Astrocyte of the hippocampus (primary cell): ENCODE data around the gene RAB17.

ENCODE experiments used
- DNase-seq: peaks from one replicate; pipeline ENCODE4 v3.0.0; 2011; ENCODE audit warnings: low read depth, low spot score

RAB17 gene

GRCh38 chr2:237564526-237565131 lies 25.9 kb downstream of the RAB17 start:
- DNase-seq = no peak

- peak; percentile 78 for DNase-seq
Observed at GRCh38 chr2:237563816-237564215, 26.7 kb downstream of the RAB17 start.

GRCh38 chr2:237561221-237561620 lies 29.3 kb downstream of the RAB17 start:
- no peak for DNase-seq

DNA sequence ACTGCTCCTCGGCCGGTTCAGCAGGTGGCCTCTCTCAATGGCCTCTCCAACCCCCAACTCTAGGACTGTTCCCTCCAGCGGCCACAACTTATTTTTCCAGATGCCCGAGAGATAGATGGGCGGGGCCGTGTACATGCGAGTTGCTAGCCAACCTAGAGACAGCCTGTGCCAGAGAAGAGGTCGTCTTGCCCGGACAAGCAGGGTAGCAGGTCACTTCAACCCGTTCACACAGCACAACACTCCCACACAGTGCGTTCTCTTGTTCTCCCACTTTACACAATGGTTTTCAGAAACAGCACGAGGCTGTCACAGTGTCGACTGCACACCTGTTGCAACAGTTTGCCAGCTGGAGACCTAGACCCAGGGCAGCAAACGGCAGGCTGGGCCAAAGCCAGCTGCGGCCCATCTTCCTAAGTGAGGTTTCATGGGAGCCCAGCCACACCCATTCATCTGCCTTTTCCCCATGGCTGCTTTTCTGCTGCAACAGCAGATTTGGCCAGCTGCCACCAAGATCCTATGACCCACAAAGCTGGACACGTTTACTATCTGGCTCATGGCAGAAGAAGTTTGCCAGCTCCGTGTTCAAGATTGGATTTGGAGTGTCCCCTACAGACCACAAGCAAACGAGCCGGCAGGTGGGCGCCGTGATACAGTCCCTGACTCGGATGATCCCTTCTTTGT lies 31.4 kb downstream of the RAB17 start:
- peak; percentile 54 for DNase-seq

DNA sequence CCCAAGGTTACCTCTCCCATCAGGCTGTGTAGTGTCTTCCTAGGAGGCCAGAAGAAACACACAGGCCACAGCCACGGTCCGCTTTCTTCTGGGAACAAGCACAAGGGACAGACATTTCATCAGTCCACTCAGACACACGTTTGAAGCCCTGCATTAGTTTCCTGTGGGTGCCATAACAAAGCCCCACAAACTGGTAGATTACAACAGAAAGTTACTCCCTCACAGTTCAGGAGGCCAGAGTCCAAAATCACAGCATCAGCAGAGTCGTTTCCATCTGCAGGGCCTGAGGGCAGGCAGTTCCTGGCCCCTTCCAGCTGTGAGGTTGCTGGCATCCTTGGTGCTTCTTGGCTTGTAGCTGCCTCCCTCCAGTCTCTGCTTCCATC lies 32.9 kb downstream of the RAB17 start:
- DNase-seq = no peak

GRCh38 chr2:237556773-237557632 lies 33.5 kb downstream of the RAB17 start:
- no peak for DNase-seq

DNA sequence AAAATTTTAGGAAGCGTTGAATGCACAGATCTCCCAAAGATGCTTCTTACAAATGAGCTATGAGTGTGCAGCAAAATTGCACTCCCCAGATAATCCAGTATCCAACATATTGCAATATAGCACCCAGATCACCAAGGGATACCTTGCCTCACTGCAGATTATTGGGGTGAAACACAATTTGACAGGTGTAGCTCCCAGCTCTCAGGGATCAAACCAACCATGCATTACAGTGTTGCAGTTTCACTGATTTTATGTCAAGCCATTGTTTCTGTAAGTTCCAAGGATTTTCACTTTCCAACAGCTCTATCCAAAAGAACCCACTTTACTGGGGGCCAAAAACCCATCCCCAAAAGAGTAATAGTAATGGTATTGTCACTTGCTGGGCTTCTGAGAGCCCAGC lies 35.0 kb downstream of the RAB17 start:
- DNase-seq = no peak

DNA sequence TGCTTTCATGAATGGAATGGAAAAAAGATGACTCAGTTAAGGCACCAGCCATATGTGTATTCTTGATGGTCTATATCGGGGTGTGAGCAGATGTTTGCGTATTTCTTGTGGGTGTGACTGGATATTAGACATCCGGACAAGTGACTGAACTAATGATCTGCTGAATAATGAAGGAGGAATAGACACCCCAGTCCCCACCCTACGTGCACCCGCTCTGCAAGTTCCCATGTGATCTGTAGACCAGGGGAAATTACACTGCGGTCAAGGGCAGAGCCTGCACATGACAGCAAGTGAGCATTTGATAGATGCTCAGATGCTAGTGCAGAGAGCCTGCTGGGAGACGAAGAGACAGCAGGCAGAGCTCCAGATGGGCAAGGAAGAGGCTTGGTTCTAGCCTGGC lies 36.6 kb downstream of the RAB17 start:
- DNase-seq = no peak

- DNase-seq = no peak
Observed at GRCh38 chr2:237552908-237553307, 37.6 kb downstream of the RAB17 start.

DNA sequence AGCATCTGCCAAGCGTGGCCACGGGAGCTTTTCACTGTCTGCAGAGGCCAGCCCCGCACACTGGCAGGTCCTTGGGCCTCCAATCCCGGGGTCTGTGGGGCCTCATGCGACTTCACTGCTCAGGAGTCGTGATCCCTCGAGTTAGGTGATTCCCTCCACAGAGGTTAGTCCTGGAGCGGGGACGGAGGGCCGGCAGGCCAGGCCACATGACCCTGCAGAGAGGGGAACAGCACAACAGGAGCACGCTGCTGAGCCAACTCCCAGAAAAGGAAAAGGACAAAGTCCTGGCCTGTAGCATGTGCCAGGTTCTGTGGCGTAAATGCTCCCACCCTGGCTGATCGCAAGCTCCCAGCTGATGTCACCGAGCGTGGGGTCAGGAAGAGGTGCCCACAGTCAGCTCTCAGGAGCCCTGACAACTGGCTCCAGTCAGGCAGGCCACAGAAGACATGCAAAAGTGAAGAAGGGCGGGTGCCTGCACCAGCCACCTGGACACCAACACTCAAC lies 39.4 kb downstream of the RAB17 start:
- DNase-seq = no peak

DNA sequence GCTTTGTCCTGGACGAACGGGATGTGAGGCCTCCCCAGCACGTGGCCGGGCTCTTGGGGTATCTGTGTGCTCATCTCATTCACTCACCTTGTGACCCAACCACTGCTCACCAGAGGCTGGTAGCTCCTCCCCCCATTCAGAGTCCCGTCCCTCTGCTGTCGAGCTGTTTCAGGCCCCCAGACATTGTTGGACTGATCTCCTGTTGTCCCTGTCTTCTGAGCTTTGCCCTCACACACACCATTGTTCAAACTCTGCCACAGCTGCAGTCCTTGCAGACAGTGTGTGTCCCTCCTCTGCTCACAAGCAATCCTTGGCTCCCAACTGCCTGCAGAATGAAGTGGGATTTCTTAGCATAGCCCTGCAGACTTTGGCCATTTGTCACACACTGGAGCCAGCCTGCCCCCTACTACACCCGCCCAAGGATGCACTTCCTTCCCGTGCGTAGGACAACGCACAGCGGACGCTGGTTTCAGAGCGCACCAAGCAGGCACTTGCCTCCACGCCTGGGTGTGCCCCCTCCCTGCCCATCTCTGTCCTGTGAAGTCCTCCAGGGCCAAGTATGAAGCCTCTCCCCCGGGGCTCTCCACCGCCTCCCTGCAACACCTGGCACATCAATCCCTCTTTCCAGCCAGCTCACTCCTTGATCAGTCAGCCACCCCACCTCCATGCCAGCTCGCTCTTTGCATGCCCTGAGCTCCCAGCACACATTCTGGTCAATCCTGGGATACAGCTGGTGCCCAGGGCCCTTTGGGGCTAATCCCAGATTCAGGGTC lies 40.7 kb downstream of the RAB17 start:
- DNase-seq = no peak

DNA sequence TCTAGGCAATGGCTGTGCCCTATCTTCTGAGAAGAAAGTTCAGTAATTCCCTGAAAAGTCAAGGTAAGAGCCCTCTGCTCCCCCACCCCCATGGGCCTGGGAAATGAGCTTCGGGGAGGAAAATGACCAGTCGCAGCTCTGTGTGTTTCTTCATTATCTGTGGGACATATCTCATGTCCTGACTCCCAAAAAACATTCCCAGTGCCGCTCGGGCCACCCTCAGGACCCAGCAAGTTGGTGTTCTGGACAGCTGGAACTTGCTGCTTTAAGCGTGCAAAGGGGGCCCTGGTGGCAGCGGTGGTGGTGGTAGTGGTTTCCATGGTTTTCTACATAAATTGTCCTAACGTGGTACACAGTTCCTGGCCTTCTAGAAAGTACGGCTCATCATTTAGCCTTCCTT lies 41.3 kb downstream of the RAB17 start:
- no peak for DNase-seq

DNA sequence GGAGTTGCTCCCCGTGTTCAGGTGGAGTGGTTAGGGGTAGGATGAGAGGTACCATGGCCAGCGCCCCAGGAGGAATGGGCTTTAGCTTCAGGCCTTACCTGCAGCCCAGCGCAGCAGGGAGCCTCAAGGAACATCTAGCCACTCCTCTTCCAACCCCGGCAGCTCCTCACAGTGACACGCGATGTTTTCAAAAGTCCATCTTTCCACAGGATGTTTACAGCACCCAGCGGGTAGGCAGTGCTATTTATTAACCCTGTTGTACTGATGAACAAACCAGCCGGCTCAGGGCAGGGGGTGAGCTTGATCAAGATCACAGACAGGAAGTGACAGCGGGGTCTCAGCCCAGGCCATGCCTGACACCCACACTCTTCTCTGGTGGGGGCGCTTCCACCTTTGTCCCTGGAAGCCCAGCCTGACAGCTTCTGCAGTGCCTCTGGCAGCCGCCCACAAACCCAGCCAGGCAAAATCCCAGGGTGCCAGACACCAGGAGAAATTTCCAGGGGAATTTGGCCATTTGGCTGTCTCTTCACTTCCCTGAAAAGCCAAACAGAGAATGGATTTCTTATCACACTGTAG lies 42.6 kb downstream of the RAB17 start:
- no peak for DNase-seq

DNA sequence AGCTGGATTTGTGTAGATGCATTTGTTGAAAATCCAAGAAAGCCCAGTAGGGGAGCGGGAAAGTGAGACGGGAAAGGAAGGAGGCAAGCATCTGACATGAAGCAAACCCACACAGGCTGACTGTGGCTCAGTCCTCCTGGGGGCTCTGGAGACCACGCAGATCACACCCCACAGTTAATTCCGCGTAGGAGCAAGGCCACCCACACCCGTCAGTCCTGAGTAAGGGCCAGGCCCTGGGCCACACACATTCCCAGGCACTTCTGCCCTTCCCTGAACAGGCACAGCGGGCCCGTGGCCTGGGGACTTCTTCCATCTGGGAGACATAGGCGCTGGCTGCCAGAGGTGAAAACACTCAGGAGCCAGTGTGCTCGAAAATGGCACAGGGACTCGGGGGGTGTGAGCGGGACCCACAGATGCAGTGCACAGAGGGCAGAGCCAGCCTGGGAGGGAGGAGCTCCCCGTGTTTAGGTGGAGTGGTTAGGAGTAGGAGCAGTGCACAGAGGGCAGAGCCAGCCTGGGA lies 43.6 kb downstream of the RAB17 start:
- no peak for DNase-seq

DNA sequence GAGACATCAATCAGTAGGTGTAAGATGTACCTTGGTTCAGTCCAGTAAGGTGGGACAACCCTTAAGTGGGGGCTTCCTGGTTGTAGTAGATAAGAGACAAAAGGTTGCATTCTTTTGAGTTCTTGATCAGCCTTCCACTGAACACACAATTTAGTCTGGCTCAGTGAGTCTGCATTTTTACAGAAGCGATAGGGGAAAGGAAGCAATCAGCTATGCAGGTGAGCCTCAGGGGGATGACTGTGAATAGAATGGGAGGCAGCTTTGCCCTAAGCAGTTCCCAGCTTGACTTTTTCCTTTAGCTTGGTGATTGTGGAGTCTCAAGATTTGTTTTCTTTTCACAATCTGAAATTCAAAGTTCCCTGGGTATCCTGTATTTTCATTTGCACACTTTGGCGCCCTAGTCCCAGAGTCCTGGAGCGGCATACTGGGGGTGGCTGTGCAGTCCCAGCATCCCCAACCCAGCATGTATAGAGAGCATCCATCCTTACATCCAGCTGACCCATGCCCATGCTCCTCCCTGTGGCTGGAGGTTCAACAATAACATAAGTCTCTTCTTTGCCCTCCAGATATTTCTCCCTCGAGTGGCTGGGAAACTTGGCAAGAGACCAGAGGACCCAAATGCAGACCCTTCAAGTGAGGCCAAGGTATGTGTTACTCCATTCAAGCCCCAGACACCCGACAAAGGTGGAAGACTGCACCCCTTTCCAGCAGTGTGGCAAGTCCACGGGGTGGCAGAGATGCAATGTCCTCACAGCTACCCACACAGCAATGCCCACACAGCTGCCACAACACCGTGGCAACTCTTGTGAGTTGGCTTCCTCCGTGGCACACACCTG lies 44.3 kb downstream of the RAB17 start:
- no peak for DNase-seq

DNA sequence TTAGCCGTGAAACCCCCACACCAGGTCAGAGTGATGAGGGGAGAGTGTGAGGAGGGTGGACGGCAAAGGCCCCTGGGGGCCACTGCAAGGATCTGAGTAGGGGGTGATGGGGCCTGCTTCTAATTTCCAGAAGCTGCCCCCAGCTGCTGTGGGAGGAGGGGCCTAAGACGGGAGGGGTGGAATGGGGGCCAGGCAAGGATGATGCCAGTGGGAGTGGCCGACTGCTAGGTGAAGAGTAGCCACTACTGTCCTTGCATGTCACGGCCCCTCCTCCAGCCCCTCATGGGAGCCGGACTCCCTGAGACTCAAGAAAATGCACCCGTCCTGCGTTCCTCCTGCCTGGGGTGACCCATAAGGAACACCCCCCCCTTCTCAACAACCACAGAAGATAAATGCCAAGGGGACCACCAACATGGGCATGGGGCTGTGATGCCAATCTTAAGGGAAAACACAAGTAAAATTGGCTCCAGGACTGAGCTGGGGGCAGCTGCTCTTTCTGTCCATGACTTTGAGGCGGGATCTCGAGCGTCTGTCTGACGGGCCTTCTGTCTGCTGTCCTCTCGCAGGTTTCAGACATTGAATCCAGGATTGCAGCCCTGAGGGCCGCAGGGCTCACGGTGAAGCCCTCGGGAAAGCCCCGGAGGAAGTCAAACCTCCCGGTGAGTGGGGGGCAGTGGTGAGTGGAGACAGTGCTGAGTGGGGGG lies 48.4 kb downstream of the RAB17 start:
- no peak for DNase-seq

GRCh38 chr2:237541243-237541642 lies 49.3 kb downstream of the RAB17 start:
- no peak for DNase-seq

GRCh38 chr2:237540823-237541222 lies 49.7 kb downstream of the RAB17 start:
- DNase-seq = peak; percentile 29

DNA sequence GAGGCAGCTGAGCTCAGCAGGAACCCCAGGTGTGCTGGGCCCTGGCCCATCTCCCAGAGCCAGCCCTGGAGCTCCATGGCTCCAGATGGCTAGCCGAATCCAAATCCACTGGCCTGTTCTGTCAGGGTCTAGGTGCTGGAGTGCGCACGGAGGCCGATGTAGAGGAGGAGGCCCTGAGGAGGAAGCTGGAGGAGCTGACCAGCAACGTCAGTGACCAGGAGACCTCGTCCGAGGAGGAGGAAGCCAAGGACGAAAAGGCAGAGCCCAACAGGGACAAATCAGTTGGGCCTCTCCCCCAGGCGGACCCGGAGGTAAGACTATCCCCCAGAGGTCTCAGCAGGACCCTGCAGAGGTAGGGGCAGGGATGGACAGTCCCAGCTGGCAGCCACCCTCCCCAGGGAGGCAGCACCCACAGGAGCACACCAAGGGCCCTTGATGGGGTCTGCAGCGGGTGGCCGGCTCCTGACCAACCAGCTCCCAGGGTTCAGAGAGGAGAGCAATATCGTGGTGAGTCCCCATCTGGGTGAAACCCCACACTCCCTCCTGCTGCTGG lies 50.2 kb downstream of the RAB17 start:
- no peak for DNase-seq
